OCI-LY7 (cell line): ENCODE results near the gene DEXI. TPM values are rescaled to one million over a fixed set of nuclear protein-coding genes. Genes with fewer than 3 reads are reported as not detected.

ENCODE experiments used
- BruUV-seq: library from RNA; stranded (reverse); fragments of 400-500 nt; replicated peaks from 2 replicates; lab custom pipeline; 2021; lab: Mats Ljungman, UMichigan
- CTCF ChIA-PET: fragments of 300-600 bp; sonication (Branson Sonifier 250); formaldehyde crosslinking; loops from one replicate; lab custom pipeline; 2022; ENCODE audit warnings: antibody characterized with exemption; ENCODE audit not compliant: unreplicated experiment; lab: Charles Lee
- POLR2A ChIA-PET: fragments of 300-600 bp; sonication (Branson Sonifier 250); formaldehyde crosslinking; loops from one replicate; lab custom pipeline; 2022; ENCODE audit warnings: antibody characterized with exemption; lab: Charles Lee
- DNase-seq: peaks from one replicate; pipeline ENCODE4 v3.0.0-alpha.2; 2015; ENCODE audit warnings: low spot score
- H2AFZ ChIP-seq: fragments of 200-600 bp; sonication (generic), shearing (Covaris generic); 2 replicates; pipeline ENCODE4 v1.6.1; 2014; ENCODE audit warnings: mild to moderate bottlenecking, antibody characterized with exemption, low read length, moderate library complexity
- H3K27ac ChIP-seq: fragments of 200-600 bp; sonication (generic); 2 replicates; pipeline ENCODE4 v1.5.1; 2014; ENCODE audit warnings: mixed run types, low read depth, mild to moderate bottlenecking, moderate library complexity, low read length, inconsistent platforms; ENCODE audit not compliant: poor library complexity, severe bottlenecking
- H3K36me3 ChIP-seq: fragments of 200-600 bp; sonication (generic); 2 replicates; pipeline ENCODE4 v1.6.1; 2014; ENCODE audit warnings: mild to moderate bottlenecking, antibody characterized with exemption, low read length, moderate library complexity, mixed read lengths; ENCODE audit not compliant: insufficient read depth
- H3K4me1 ChIP-seq: fragments of 200-600 bp; sonication (generic); 2 replicates; pipeline ENCODE4 v1.5.1; 2014; ENCODE audit warnings: mild to moderate bottlenecking, low read length; ENCODE audit not compliant: insufficient read depth, poor library complexity, severe bottlenecking
- H3K4me2 ChIP-seq: fragments of 200-600 bp; sonication (generic); 2 replicates; pipeline ENCODE4 v1.6.1; 2014; ENCODE audit warnings: mild to moderate bottlenecking, low read length
- H3K4me3 ChIP-seq: fragments of 200-600 bp; sonication (generic); 2 replicates; pipeline ENCODE4 v1.5.1; 2014; ENCODE audit warnings: mild to moderate bottlenecking, low read depth, low read length; ENCODE audit not compliant: poor library complexity, severe bottlenecking
- H3K79me2 ChIP-seq: fragments of 200-600 bp; sonication (generic); 2 replicates; pipeline ENCODE4 v1.6.1; 2016; ENCODE audit warnings: low read depth, mild to moderate bottlenecking, low read length, moderate library complexity, mixed read lengths; ENCODE audit not compliant: insufficient read depth
- H3K9me2 ChIP-seq: fragments of 200-600 bp; sonication (generic); 2 replicates; pipeline ENCODE4 v1.6.1; 2016; ENCODE audit warnings: mild to moderate bottlenecking, low read length, mixed read lengths; ENCODE audit not compliant: insufficient read depth
- H3K9me3 ChIP-seq: fragments of 200-600 bp; sonication (generic); 2 replicates; pipeline ENCODE4 v1.6.1; 2014; ENCODE audit warnings: mild to moderate bottlenecking, mixed run types, low read length, mixed read lengths
- H4K20me1 ChIP-seq: fragments of 200-600 bp; sonication (generic); 2 replicates; pipeline ENCODE4 v1.6.1; 2014; ENCODE audit warnings: mild to moderate bottlenecking, antibody characterized with exemption, low read length, moderate library complexity, mixed read lengths; ENCODE audit not compliant: insufficient read depth
- EZH2phosphoT487 ChIP-seq: fragments of 200-600 bp; sonication (generic); IDR thresholded peaks from 2 replicates; pipeline ENCODE4 v1.6.1; 2018; ENCODE audit warnings: low read depth, borderline replicate concordance, mild to moderate bottlenecking, mixed run types, antibody characterized with exemption, low read length, moderate library complexity, mixed read lengths
- intact Hi-C: fragments of 100-400 bp; cut with micrococcal nuclease; formaldehyde crosslinking; loops from one replicate; pipeline ENCODE4 v1.10.0; 2022; ENCODE audit not compliant: unreplicated experiment
- total RNA-seq, 2 experiments: library from RNA; depleted of rRNA in 1 of 2; stranded (reverse); fragments of >200 nt in 1 of 2; shearing (Covaris generic) in 1 of 2; gene quantifications; 2 replicates each; pipeline ENCODE4 v1.2.3, GENCODE V29; 2014 to 2022
- TF ChIP-seq, protein P1 (sequence below): fragments of 200-600 bp; sonication (generic); conservative IDR thresholded peaks from 2 replicates; pipeline ENCODE4 v1.5.1; 2014; ENCODE audit warnings: mild to moderate bottlenecking, antibody characterized with exemption, low read length, moderate library complexity, mixed read lengths

The DEXI gene
- total RNA-seq, 2 experiments from 2014 or later: 15.1 to 17.6 TPM

DNA sequence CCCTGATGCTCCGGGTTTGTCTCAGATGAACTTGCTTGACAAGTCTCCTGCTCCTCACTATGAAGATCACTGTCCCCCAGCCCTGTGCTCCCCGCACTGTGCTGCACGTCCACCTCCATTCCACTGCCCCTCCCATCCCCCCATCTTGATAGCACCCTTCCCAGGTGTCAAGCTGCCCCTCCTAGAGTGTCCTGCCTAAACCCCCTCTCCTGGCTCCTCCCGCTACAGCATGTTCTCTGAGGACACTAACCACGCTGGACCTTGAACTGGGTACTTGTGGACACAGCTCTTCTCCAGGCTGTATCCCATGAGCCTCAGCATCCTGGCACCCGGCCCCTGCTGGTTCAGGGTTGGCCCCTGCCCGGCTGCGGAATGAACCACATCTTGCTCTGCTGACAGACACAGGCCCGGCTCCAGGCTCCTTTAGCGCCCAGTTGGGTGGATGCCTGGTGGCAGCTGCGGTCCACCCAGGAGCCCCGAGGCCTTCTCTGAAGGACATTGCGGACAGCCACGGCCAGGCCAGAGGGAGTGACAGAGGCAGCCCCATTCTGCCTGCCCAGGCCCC is 18.5 kb downstream of the DEXI start:
- DNase-seq: no peak
- CTCF ChIA-PET: no interaction called here
- no TSS peak for BruUV-seq
- TF ChIP-seq, protein P1, sequence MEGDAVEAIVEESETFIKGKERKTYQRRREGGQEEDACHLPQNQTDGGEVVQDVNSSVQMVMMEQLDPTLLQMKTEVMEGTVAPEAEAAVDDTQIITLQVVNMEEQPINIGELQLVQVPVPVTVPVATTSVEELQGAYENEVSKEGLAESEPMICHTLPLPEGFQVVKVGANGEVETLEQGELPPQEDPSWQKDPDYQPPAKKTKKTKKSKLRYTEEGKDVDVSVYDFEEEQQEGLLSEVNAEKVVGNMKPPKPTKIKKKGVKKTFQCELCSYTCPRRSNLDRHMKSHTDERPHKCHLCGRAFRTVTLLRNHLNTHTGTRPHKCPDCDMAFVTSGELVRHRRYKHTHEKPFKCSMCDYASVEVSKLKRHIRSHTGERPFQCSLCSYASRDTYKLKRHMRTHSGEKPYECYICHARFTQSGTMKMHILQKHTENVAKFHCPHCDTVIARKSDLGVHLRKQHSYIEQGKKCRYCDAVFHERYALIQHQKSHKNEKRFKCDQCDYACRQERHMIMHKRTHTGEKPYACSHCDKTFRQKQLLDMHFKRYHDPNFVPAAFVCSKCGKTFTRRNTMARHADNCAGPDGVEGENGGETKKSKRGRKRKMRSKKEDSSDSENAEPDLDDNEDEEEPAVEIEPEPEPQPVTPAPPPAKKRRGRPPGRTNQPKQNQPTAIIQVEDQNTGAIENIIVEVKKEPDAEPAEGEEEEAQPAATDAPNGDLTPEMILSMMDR: no peak
- no peak for TF ChIP-seq EZH2phosphoT487
- no peaks in the 10 kb centered on the region for H4K20me1 ChIP-seq
- H3K27ac ChIP-seq: no peak overlapping the region
- H3K4me1 ChIP-seq: peaks cover 1% of the 10 kb centered on the region
- no peak overlapping the region for H3K4me3 ChIP-seq
- H3K36me3 ChIP-seq: peaks cover 72% of the 10 kb centered on the region
- no peaks in the 10 kb centered on the region for H3K79me2 ChIP-seq
- no peak overlapping the region for H2AFZ ChIP-seq
- H3K9me3 ChIP-seq: no peaks in the 10 kb centered on the region
- no peaks in the 10 kb centered on the region for H3K9me2 ChIP-seq
- no peak overlapping the region for H3K4me2 ChIP-seq
- intact Hi-C loops: no loop called here
- POLR2A ChIA-PET: interaction anchor here (0.5 to 1.2 kb wide), 2 partner anchors 14 to 180 kb away, joined by 3 to 4 read pairs; partner anchors contain the start of gene NUBP1

DNA sequence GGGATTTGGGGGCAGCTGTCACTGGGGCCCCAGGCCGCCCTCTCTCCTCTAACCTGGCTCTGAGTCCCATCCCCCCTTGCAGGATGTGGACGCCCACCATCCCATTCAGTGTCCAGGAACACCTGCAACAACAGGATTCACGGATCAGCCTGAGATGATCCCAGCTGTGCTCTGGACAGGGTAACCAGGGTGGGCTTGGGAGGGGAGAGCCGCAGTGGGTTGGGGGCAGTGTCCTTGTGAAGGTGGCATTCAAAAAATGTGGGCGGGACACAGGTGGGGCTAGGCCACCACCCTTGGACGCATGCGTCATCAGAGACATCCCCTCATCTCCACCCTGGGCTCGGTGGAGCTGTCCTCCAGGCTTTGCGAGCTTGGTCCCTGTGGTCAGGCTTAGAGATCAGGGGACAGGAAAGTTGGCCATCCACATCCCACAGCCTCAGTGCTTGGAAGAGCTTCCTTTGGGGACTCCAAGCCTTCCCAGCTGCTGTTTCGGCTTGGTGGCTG is 19.1 kb downstream of the DEXI start:
- no peak overlapping the region for H3K4me2 ChIP-seq
- H3K4me1 ChIP-seq: peaks cover 6% of the 10 kb centered on the region
- no peak overlapping the region for H3K4me3 ChIP-seq
- no TSS peak for BruUV-seq
- CTCF ChIA-PET: no interaction called here
- H3K9me3 ChIP-seq: no peaks in the 10 kb centered on the region
- POLR2A ChIA-PET: interaction anchor here (0.6 to 1.2 kb wide), 2 partner anchors 14 to 179 kb away, joined by 4 read pairs; partner anchors contain the start of gene NUBP1
- DNase-seq: no peak
- H3K9me2 ChIP-seq: no peaks in the 10 kb centered on the region
- peaks cover 77% of the 10 kb centered on the region for H3K36me3 ChIP-seq
- intact Hi-C loops: no loop called here
- TF ChIP-seq, protein P1: no peak
- no peak for TF ChIP-seq EZH2phosphoT487
- no peaks in the 10 kb centered on the region for H4K20me1 ChIP-seq
- no peak overlapping the region for H3K27ac ChIP-seq
- H2AFZ ChIP-seq: no peak overlapping the region
- H3K79me2 ChIP-seq: no peaks in the 10 kb centered on the region
